Left ventricle myocardium inferior (tissue), 1 donor: ENCODE results near the gene ADCY6. TPM values are rescaled to one million over a fixed set of nuclear protein-coding genes. Genes with fewer than 3 reads are reported as not detected.

ENCODE experiments used
- DNase-seq: peaks from one replicate; pipeline ENCODE4 v3.0.0-alpha.2; 2020
- H3K27ac ChIP-seq: fragments of 200-600 bp; replicated peaks from 2 replicates; pipeline ENCODE4 v1.8.0; 2021
- H3K27me3 ChIP-seq: fragments of 200-600 bp; 2 replicates; pipeline ENCODE4 v1.8.0; 2021; ENCODE audit warnings: low read depth
- H3K36me3 ChIP-seq: fragments of 200-600 bp; 2 replicates; pipeline ENCODE4 v1.8.0; 2021
- H3K4me1 ChIP-seq: fragments of 200-600 bp; 2 replicates; pipeline ENCODE4 v1.8.0; 2021
- H3K4me3 ChIP-seq: fragments of 200-600 bp; 2 replicates; pipeline ENCODE4 v1.8.0; 2021; ENCODE audit warnings: mild to moderate bottlenecking, moderate library complexity
- H3K9me3 ChIP-seq: fragments of 200-600 bp; replicated peaks from 2 replicates; pipeline ENCODE4 v1.8.0; 2021
- intact Hi-C: fragments of 100-400 bp; cut with micrococcal nuclease; formaldehyde crosslinking; loops from one replicate; pipeline ENCODE4 v1.11.0; 2022
- long read RNA-seq: library from polyadenylated mRNA; unstranded; transcript quantifications from one replicate; pipeline ENCODE4 v2.0.0, GENCODE V29; 2021
- total RNA-seq: library from RNA; stranded (reverse); fragmentation: NEBNext Ultra II Directional; extraction: Animal tissue kit (Norgen Biotek cat#: 25700); gene quantifications from one replicate; pipeline ENCODE4 v1.2.1, GENCODE V29; 2021
- TF ChIP-seq, protein P1 (sequence below): fragments of 200-600 bp; IDR thresholded peaks from 2 replicates; pipeline ENCODE4 v1.8.0; 2021; ENCODE audit warnings: antibody characterized with exemption, mild to moderate bottlenecking, borderline replicate concordance
- donor health status: DM: no; HTN: yes; CAD: no; lungs with severe emphysema.

Gene ADCY6
- total RNA-seq: 98.4 TPM
- long read RNA-seq, full-length matches to known transcripts: 11 of 166 reads
- long read RNA-seq, partial matches to known transcripts: 57 of 166 reads
- long read RNA-seq, other reads (novel, unspliced or antisense): 98 of 166 reads

DNA sequence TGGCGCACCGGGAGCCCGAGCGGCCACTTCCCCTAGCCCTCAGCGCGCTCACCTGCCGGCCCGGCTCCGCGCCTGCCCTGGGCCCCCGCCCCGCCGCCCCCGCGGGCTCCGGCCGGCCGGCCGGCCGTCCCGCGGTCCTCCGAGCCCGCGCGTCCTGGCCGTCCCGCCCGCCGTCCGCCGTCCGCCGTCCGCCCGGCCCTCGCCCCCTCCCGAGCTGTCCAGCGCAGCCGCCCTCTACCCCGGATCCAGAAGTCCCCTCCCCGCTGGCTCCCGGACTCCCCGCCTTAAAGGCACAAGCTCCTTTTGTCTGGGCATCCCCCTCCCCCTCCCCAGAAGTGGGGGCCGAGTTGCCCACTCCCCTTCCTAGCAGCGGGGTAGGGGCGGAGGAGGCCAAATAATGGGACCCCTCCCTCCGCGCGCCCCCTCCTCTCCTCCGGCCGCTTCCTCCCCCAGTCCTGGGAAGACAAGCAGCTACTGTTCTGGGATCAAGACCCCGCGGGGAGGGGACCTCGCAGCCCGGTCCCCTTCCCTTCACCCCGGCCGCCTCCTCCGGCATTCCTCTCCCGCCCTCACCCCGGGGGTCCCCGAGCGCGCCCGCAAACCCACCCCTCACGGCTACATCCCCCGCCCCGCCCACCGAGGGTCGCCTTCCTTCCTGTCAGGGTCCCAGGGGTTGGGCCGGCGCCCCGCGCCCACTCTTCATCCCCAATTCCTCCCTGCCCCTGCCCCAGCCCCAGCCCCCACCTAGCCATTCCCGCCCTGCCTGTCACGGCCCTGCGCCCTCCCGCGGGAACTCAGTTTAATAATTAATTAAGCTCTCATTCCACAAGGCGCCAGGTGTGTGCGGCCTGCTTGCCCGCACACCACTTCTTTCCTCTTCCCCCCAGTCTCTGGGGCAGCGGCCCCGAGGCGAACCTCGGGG, at the start of gene ADCY6:
Gene ADCY6, minus strand, starts transcription at position 236 of the 922 bp plus-strand sequence. CDS start 5,655 bp downstream, outside the sequence.
- Histone ChIP-seq H3K4me3 (peak within 1 kb of the TSS; percentile 83), H3K27ac (peak within 1 kb of the TSS; percentile 93), H3K36me3 (no peaks in the 10 kb centered on the region), H3K9me3 (no peaks in the 10 kb centered on the region), H3K4me1 (peaks cover 60% of the 10 kb centered on the region), H3K27me3 (no peaks in the 10 kb centered on the region)
- DNase-seq: peak; percentile 85
- intact Hi-C loops: no loop called here
- TF ChIP-seq, protein P1, sequence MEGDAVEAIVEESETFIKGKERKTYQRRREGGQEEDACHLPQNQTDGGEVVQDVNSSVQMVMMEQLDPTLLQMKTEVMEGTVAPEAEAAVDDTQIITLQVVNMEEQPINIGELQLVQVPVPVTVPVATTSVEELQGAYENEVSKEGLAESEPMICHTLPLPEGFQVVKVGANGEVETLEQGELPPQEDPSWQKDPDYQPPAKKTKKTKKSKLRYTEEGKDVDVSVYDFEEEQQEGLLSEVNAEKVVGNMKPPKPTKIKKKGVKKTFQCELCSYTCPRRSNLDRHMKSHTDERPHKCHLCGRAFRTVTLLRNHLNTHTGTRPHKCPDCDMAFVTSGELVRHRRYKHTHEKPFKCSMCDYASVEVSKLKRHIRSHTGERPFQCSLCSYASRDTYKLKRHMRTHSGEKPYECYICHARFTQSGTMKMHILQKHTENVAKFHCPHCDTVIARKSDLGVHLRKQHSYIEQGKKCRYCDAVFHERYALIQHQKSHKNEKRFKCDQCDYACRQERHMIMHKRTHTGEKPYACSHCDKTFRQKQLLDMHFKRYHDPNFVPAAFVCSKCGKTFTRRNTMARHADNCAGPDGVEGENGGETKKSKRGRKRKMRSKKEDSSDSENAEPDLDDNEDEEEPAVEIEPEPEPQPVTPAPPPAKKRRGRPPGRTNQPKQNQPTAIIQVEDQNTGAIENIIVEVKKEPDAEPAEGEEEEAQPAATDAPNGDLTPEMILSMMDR: no peak

DNA sequence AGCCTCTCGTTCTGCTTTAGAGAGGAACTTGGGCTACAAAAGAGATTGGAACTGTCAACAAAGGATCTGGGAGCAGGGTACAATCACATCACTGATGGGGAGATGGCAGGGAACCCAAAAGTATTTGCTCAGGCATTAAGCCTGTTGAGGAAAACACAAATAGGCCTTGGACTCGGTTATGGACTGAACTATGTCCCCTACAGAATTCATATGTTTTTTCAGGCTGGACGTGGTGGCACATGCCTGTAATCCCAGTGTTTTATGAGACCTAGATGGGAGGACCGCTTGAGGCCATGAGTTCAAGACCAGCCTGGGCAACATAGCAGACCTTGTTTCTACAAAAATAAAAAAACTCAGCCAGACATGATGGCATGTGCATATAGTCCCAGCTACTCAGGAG, 49.2 kb upstream of the ADCY6 start:
- Histone ChIP-seq H3K27ac (no peak overlapping the region), H3K9me3 (no peaks in the 10 kb centered on the region), H3K36me3 (peaks cover 90% of the 10 kb centered on the region), H3K4me3 (no peak overlapping the region), H3K27me3 (no peaks in the 10 kb centered on the region), H3K4me1 (no peaks in the 10 kb centered on the region)
- TF ChIP-seq, protein P1: no peak
- intact Hi-C loops: no loop called here
- no peak for DNase-seq

- no peaks in the 10 kb centered on the region for H3K4me1 ChIP-seq
- intact Hi-C loops: no loop called here
- H3K9me3 ChIP-seq: no peaks in the 10 kb centered on the region
- DNase-seq: no peak
- H3K27me3 ChIP-seq: no peaks in the 10 kb centered on the region
- no peak overlapping the region for H3K4me3 ChIP-seq
- no peak overlapping the region for H3K27ac ChIP-seq
- peaks cover 95% of the 10 kb centered on the region for H3K36me3 ChIP-seq
- TF ChIP-seq, protein P1: no peak
Measured at GRCh38 chr12:48832321-48833060, 43.6 kb upstream of the ADCY6 start.

- H3K36me3 ChIP-seq: peaks cover 93% of the 10 kb centered on the region
- no peaks in the 10 kb centered on the region for H3K27me3 ChIP-seq
- H3K27ac ChIP-seq: no peak overlapping the region
- TF ChIP-seq, protein P1: no peak
- no peak overlapping the region for H3K4me3 ChIP-seq
- no peak for DNase-seq
- intact Hi-C loops: no loop called here
- no peaks in the 10 kb centered on the region for H3K9me3 ChIP-seq
- no peaks in the 10 kb centered on the region for H3K4me1 ChIP-seq
Measured at GRCh38 chr12:48831257-48831656, 42.4 kb upstream of the ADCY6 start.

- TF ChIP-seq, protein P1: no peak
- Histone ChIP-seq H3K36me3 (peaks cover 70% of the 10 kb centered on the region), H3K9me3 (no peaks in the 10 kb centered on the region), H3K4me3 (no peak overlapping the region), H3K27ac (no peak overlapping the region), H3K27me3 (no peaks in the 10 kb centered on the region), H3K4me1 (no peaks in the 10 kb centered on the region)
- intact Hi-C loops: no loop called here
- DNase-seq: no peak
Measured at GRCh38 chr12:48828841-48829575, 40.1 kb upstream of the ADCY6 start.
